ENCODE data around the gene CYP2A7.
A peak's percentile ranks its signal among the peaks of the same experiment; 100 is the strongest.
"Not testable (repeated sequence)": the region's sequence is repeated elsewhere in the genome, so short reads cannot be mapped to it uniquely, and the experiment has no call there.

Gene CYP2A7

GRCh38 chr19:40842012-40842411, 40.0 kb downstream of the CYP2A7 start:
- not testable (repeated sequence) for DNase-seq (ENCODE audit: low spot score)

GRCh38 chr19:40838477-40838876, 43.6 kb downstream of the CYP2A7 start:
- DNase-seq (ENCODE audit: low spot score), result not testable (repeated sequence)

GRCh38 chr19:40836754-40837429, 45.1 kb downstream of the CYP2A7 start:
- no peak for DNase-seq (ENCODE audit: low spot score)

- DNase-seq (ENCODE audit: low spot score), result not testable (repeated sequence)
Measured at GRCh38 chr19:40833728-40834533, 48.1 kb downstream of the CYP2A7 start.

GRCh38 chr19:40832431-40832790, 49.6 kb downstream of the CYP2A7 start:
- DNase-seq (ENCODE audit: low spot score), result not testable (repeated sequence)

- peak; percentile 84 for DNase-seq (ENCODE audit: low spot score)
Measured at GRCh38 chr19:40831502-40832430, 50.3 kb downstream of the CYP2A7 start.

- DNase-seq (ENCODE audit: low spot score), result not testable (repeated sequence)
Measured at GRCh38 chr19:40830741-40831140, 51.3 kb downstream of the CYP2A7 start.

GRCh38 chr19:40829205-40829604, 52.8 kb downstream of the CYP2A7 start:
- DNase-seq (ENCODE audit: low spot score), result no peak

GRCh38 chr19:40827386-40828247, 54.4 kb downstream of the CYP2A7 start:
- no peak for DNase-seq (ENCODE audit: low spot score)

- DNase-seq (ENCODE audit: low spot score), result not testable (repeated sequence)
Measured at GRCh38 chr19:40826699-40827385, 55.2 kb downstream of the CYP2A7 start.

- not testable (repeated sequence) for DNase-seq (ENCODE audit: low spot score)
Measured at GRCh38 chr19:40826312-40826698, 55.7 kb downstream of the CYP2A7 start.

GRCh38 chr19:40825460-40826095, 56.5 kb downstream of the CYP2A7 start:
- DNase-seq (ENCODE audit: low spot score), result not testable (repeated sequence)

All from LoVo (cell line).